ENCODE measurements around the gene PRL. TPM values are rescaled to one million over a fixed set of nuclear protein-coding genes. Genes with fewer than 3 reads are reported as not detected.

PRL gene
- total RNA-seq, 6 experiments from 2014 or later = not detected

GRCh38 chr6:22288721-22289120, 8.1 kb downstream of the PRL start:
- no peak for TF ChIP-seq CTCF (IDR thresholded peaks at IDR 0.05)
- H3K27me3 Mint-ChIP-seq (ENCODE audit: insufficient read depth) = peaks cover 2% of the 10 kb centered on the region; the same call in 1 of the 2 replicates
- peaks cover 11% of the 10 kb centered on the region; the same call in 1 of the 2 replicates for H3K9me3 Mint-ChIP-seq
- H3K4me3 Mint-ChIP-seq = no peak overlapping the region
- DNase-seq = no peak
- H3K36me3 Mint-ChIP-seq (ENCODE audit: low read depth) = no peaks in the 10 kb centered on the region
- H3K4me1 Mint-ChIP-seq (ENCODE audit: low read depth) = no peaks in the 10 kb centered on the region
- no peak overlapping the region for H3K27ac Mint-ChIP-seq

GRCh38 chr6:22284666-22285065, 12.2 kb downstream of the PRL start:
- Mint-ChIP-seq H3K27ac (no peak overlapping the region), H3K27me3 (ENCODE audit: insufficient read depth) (no peaks in the 10 kb centered on the region), H3K9me3 (peaks cover 9% of the 10 kb centered on the region), H3K4me3 (no peak overlapping the region), H3K4me1 (ENCODE audit: low read depth) (no peaks in the 10 kb centered on the region), H3K36me3 (ENCODE audit: low read depth) (no peaks in the 10 kb centered on the region)
- DNase-seq = no peak
- no peak for TF ChIP-seq CTCF (IDR thresholded peaks at IDR 0.05)

DNA sequence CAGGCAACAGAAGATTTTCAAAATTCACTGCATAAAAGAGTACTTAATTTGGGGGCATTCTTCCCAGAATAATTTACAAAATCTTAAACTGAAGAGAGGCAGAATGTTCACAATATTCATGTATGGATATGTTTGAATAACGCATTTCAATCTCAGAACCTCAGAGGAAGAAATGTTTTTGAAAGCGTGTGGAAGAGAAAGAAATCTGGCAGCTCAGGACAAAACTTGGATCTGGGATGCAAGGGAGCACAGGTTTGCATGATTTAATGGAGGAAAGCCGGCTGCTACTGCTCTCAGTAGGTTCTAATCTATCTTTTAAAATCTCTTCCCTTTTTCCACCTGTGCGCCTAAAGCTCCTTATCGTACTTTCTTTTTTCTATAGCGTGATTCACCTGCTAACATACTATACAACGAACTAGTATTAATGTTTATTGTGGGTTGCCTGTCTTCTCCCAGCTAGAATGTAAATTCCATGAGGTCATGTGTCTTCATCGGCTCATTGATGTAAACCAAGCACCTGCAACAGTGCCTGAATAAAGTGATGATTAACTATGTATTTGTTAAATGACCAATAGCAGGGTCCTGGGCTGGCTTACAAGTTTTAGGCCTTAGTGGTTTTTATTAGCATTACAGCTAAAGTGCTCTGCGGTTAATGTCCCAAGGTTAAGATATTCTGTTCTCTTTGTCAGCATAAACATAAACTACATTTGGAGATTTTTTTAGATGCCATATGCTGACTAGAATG, 15.3 kb downstream of the PRL start:
- Mint-ChIP-seq H3K4me1 (ENCODE audit: low read depth) (no peaks in the 10 kb centered on the region), H3K27ac (no peak overlapping the region), H3K27me3 (ENCODE audit: insufficient read depth) (no peaks in the 10 kb centered on the region), H3K9me3 (peaks cover 35% of the 10 kb centered on the region), H3K36me3 (ENCODE audit: low read depth) (no peaks in the 10 kb centered on the region), H3K4me3 (no peak overlapping the region)
- TF ChIP-seq CTCF (IDR thresholded peaks at IDR 0.05) = no peak
- no peak for DNase-seq

DNA sequence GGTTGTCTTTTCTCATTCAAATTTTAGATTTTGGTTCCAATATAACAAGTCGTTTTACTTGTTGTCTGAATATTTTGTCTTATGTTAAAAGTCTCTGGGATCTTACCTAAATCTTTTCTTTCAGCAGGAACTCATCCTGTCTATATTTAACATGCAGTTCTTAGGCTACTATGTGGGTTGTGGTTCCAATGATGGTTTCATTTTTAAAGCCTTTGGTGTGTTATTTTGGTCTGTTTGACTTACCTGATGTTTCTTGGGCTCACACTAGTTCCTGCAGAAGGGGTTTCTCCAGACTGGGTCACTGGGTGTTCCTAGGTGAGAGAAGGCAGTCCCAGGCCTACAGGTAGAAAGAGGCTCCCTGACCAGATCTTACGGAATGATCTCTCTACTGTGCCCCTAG, 17.4 kb downstream of the PRL start:
- peaks cover 33% of the 10 kb centered on the region for H3K9me3 Mint-ChIP-seq
- no peak for TF ChIP-seq CTCF (IDR thresholded peaks at IDR 0.05)
- H3K4me3 Mint-ChIP-seq = no peak overlapping the region
- H3K36me3 Mint-ChIP-seq (ENCODE audit: low read depth) = no peaks in the 10 kb centered on the region
- no peaks in the 10 kb centered on the region for H3K4me1 Mint-ChIP-seq (ENCODE audit: low read depth)
- no peaks in the 10 kb centered on the region; the same call in 1 of the 2 replicates for H3K27me3 Mint-ChIP-seq (ENCODE audit: insufficient read depth)
- H3K27ac Mint-ChIP-seq = no peak overlapping the region
- no peak for DNase-seq

GRCh38 chr6:22271081-22271480, 25.8 kb downstream of the PRL start:
- DNase-seq = no peak
- peaks cover 5% of the 10 kb centered on the region for H3K9me3 Mint-ChIP-seq
- H3K27me3 Mint-ChIP-seq (ENCODE audit: insufficient read depth) = no peaks in the 10 kb centered on the region; the same call in 1 of the 2 replicates
- no peak overlapping the region for H3K27ac Mint-ChIP-seq
- no peaks in the 10 kb centered on the region for H3K36me3 Mint-ChIP-seq (ENCODE audit: low read depth)
- H3K4me1 Mint-ChIP-seq (ENCODE audit: low read depth) = no peaks in the 10 kb centered on the region
- H3K4me3 Mint-ChIP-seq = no peak overlapping the region
- no peak for TF ChIP-seq CTCF (IDR thresholded peaks at IDR 0.05)
